Gastrocnemius medialis (tissue), 4 donors: Measurements from ENCODE around the gene SIRPA. TPM values are rescaled to one million over a fixed set of nuclear protein-coding genes. Genes with fewer than 3 reads are reported as not detected.

Experiments used
- ATAC-seq, 2 donors: fragments of 150-250 bp; one replicate each; pipeline ENCODE4 v1.9.1; 2016
- DNase-seq, 2 donors: peaks; one replicate each; pipeline ENCODE4 v3.0.0-alpha.2; 2019
- H3K27ac ChIP-seq, 4 donors: fragments of 200-600 bp; sonication (generic); 1 replicate in 1 of 4; 2 replicates in 3 of 4; pipeline ENCODE4 v1.5.1; 2016 to 2018; ENCODE audit warnings: mild to moderate bottlenecking in 2 of 4, moderate library complexity in 1 of 4
- H3K27me3 ChIP-seq, 3 donors: fragments of 200-600 bp; sonication (generic) in 2 of 3; 1 replicate in 1 of 3; 2 replicates in 2 of 3; pipeline versions ENCODE4 v1.5.1 to v1.6.0; 2016 to 2019; ENCODE audit warnings: mild to moderate bottlenecking in 1 of 3, moderate library complexity in 1 of 3
- H3K36me3 ChIP-seq, 2 donors: fragments of 200-600 bp; sonication (generic) in 1 of 2; one replicate each; pipeline ENCODE4 v1.5.1; 2017 to 2018
- H3K4me1 ChIP-seq, 2 donors: fragments of 200-600 bp; sonication (generic) in 1 of 2; one replicate each; pipeline ENCODE4 v1.5.1; 2016 to 2017; ENCODE audit warnings: mild to moderate bottlenecking in 2 of 2
- H3K4me3 ChIP-seq, 4 donors: fragments of 200-600 bp; sonication (generic) in 3 of 4; 1 replicate in 1 of 4; 2 replicates in 3 of 4; pipeline ENCODE4 v1.5.1; 2016 to 2019; ENCODE audit warnings: mild to moderate bottlenecking in 2 of 4
- H3K9me3 ChIP-seq, 3 donors: fragments of 200-600 bp; sonication (generic) in 2 of 3; 1 replicate in 1 of 3; 2 replicates in 2 of 3; pipeline ENCODE4 v1.5.1; 2016 to 2019
- CTCF ChIP-seq, 5 experiments: fragments of 450-650 bp in 3 of 5; fragments of 200-600 bp in 2 of 5; sonication (generic) in 2 of 5; IDR thresholded peaks in 4 of 5; conservative IDR thresholded peaks in 1 of 5; 1 replicate in 4 of 5; 2 replicates in 1 of 5; pipeline ENCODE4 v1.5.1; 2016 to 2019; ENCODE audit warnings: antibody characterized with exemption in 5 of 5, mild to moderate bottlenecking in 3 of 5, moderate library complexity in 3 of 5
- POLR2A ChIP-seq, 2 donors: fragments of 450-650 bp; IDR thresholded peaks; one replicate each; pipeline ENCODE4 v1.6.1; 2017; ENCODE audit warnings: antibody characterized with exemption in 2 of 2, mild to moderate bottlenecking in 2 of 2, moderate library complexity in 2 of 2
- in situ Hi-C, 4 donors: fragments of 200-750 bp; cut with MboI; loops; one replicate each; pipeline versions ENCODE4 v1.15.0 to v1.8.0; 2017; ENCODE audit warnings: low sequenced_read_pairs in 4 of 4
- intact Hi-C: fragments of 100-400 bp; cut with DNase I; formaldehyde crosslinking; loops from one replicate; pipeline ENCODE4 v1.15.1; 2023; ENCODE audit warnings: low total_unique reads
- total RNA-seq, 4 donors: library from RNA; depleted of rRNA; stranded (reverse); fragments of >200 nt; gene quantifications; one replicate each; pipeline versions ENCODE4 v1.1.0 to v1.2.3, GENCODE V29; 2016

SIRPA gene
- total RNA-seq, 4 donors from 2014 or later = 14.6 to 62.0 (median 20.6) TPM

DNA sequence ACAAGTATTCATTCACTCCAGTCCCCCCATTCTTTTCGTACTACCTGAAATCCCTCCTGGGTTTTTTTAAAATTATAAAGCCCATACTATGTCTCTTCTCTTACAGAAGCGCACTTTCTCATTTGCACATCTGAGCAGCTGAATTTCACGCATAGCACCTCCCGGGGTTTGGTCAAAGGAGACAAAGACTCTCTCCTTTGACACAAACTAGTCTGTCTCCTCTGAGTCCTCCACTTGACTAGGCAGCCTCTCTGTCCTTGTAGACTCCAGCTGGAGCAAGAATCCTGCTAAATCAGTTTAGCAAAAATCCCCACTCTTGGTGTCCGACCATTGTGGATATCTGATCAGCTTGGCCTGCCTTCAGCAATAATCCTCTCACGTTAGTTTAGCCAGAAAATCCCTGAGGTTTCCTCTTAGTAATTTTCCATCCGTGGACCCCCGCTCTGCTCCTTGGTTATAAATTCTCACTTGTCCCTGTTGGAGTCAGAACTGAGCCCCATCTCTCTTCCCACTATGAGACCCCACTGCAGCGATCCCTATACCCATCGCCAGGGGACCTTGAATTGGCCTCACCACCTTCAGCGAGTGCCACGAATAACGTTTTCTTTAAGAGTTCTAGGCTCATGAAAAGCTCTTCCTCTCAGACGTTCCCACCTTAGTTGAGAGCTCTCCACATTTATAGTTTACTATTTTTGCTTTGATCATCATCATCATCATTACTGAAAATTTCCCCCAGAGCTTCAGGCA, 69.6 kb downstream of the SIRPA start:
- intact Hi-C loops = loop anchor here (1.0 to 5.0 kb wide), 2 partner anchors 68 to 207 kb away; partner anchors contain the start of gene SIRPA

DNA sequence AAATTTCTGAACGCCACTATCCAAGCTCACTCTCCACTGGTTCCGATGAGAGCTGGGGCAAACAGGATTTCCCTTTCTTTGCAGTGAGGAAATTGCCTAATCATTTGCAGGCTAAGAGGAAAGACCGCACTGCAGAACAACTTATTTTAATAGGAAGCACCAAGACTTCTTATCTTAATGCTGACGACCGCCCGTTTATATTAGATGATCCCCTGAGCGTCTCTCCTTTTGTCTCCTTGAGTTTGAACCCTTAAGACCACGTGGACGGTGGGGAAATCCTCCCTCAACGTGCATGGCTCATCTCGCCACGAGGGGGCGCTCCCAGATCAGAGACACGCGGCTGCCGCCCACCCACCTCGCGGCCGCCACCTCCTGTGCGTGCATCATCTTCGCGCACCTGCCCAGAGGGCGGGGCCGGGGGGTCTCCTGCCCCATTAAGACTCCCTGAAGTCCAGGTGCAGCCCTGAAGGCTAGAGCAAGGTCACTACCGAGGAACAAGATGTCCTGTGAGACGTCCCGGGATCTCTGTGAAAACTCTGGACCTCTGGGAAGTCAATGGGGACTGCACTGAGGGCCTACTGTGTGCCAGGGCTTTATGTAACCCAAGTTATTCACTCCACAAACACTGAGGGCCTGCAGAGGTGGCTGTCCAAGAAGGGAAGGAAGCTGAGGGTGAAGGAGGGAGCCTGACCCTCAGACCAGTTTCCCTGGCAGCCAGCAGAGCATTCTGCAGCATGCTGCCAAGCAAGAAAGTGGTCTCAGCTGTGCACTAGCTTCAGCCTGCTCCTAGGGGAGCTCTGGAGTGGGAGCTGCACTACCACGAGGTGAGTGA, 70.5 kb downstream of the SIRPA start:
- no peaks in the 10 kb centered on the region for H3K36me3 ChIP-seq
- no peak overlapping the region for H3K27ac ChIP-seq
- intact Hi-C loops = loop anchor here (1.0 kb wide), 1 partner anchor 207 kb away; no protein-coding TSS in a partner anchor
- no peaks in the 10 kb centered on the region for H3K9me3 ChIP-seq
- H3K27me3 ChIP-seq = no peaks in the 10 kb centered on the region
- in situ Hi-C loops = loop anchor here (5.0 to 10.0 kb wide), 3 partner anchors 129 to 207 kb away; no protein-coding TSS in a partner anchor
- peak; percentile 50 to 66 for ATAC-seq
- peak in 1 of 2 donors; percentile 52 for DNase-seq
- TF ChIP-seq POLR2A (IDR thresholded peaks at IDR 0.05) = no peak
- peak; percentile 72 to 93 (median 91) for TF ChIP-seq CTCF (IDR thresholded peaks at IDR 0.05 in 4 of 5, conservative IDR thresholded peaks at IDR 0.05 in 1 of 5)
- H3K4me1 ChIP-seq = peaks cover 6% of the 10 kb centered on the region in 2 donors
- H3K4me3 ChIP-seq = peak overlapping the region in 1 of 4 donors; percentile 1

More for the DNA sequence above, 69.6 kb downstream of the SIRPA start:
- Histone ChIP-seq H3K4me1 (peaks cover 6% of the 10 kb centered on the region in 2 donors), H3K9me3 (no peaks in the 10 kb centered on the region), H3K36me3 (no peaks in the 10 kb centered on the region), H3K4me3 (peak overlapping the region in 1 of 4 donors; percentile 1), H3K27ac (no peak overlapping the region), H3K27me3 (no peaks in the 10 kb centered on the region)
- no peak for ATAC-seq
- in situ Hi-C loops = loop anchor here (5.0 to 10.0 kb wide), 3 partner anchors 130 to 207 kb away; no protein-coding TSS in a partner anchor
- DNase-seq = no peak
- TF ChIP-seq POLR2A (IDR thresholded peaks at IDR 0.05) (no peak), CTCF (IDR thresholded peaks at IDR 0.05 in 4 of 5, conservative IDR thresholded peaks at IDR 0.05 in 1 of 5) (no peak)

GRCh38 chr20:1968964-1969363, 73.8 kb downstream of the SIRPA start:
- no peak for ATAC-seq
- Histone ChIP-seq H3K36me3 (no peaks in the 10 kb centered on the region), H3K4me3 (no peak overlapping the region), H3K4me1 (peaks cover 6% of the 10 kb centered on the region in 2 donors), H3K9me3 (no peaks in the 10 kb centered on the region), H3K27ac (no peak overlapping the region), H3K27me3 (no peaks in the 10 kb centered on the region)
- no peak for DNase-seq
- TF ChIP-seq POLR2A (IDR thresholded peaks at IDR 0.05) = no peak
- TF ChIP-seq CTCF (IDR thresholded peaks at IDR 0.05 in 4 of 5, conservative IDR thresholded peaks at IDR 0.05 in 1 of 5) = no peak
- intact Hi-C loops = no loop called here
- in situ Hi-C loops = loop anchor here (5.0 to 10.0 kb wide), 3 partner anchors 126 to 203 kb away; no protein-coding TSS in a partner anchor

DNA sequence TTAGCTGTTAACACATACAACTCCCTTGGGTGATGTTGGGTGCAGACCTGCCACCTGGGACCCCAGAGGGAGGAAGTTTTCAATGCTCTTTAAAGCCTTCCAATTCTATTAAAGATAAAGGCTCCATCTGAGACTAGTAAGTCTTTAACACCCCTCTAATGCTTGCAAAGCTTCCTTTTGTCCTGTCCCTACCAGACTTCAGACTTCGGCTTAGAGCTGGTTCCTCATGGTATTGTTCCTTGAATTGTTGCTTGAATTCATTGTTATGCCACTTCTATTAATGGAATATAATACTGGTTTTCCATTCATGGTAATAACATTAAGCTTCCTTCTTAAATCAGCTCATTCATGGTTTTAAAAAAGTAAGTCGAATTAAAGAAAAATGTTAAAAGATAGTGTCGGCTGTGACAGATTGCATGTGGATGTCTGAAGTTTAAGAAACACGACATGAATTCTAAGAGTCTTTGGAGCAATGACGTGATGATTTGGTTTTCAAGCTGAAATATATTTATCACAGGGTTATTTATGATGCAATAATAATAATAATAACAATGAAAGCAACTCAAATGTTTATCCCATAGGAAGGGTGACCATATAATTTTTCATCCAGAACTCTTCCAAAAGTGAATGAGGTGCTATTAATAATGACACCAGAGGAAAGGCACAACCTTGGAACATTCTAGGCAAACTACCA, 76.8 kb downstream of the SIRPA start:
- H3K27me3 ChIP-seq = no peaks in the 10 kb centered on the region
- in situ Hi-C loops = no loop called here

More for the DNA sequence above, 76.8 kb downstream of the SIRPA start:
- DNase-seq (no peak), ATAC-seq (no peak)
- Histone ChIP-seq H3K4me3 (no peak overlapping the region), H3K4me1 (no peaks in the 10 kb centered on the region), H3K9me3 (no peaks in the 10 kb centered on the region), H3K27ac (no peak overlapping the region), H3K36me3 (no peaks in the 10 kb centered on the region)
- intact Hi-C loops = no loop called here
- no peak for TF ChIP-seq POLR2A (IDR thresholded peaks at IDR 0.05)
